HEK293 (cell line): ENCODE results near the gene OSBPL10.

Experiments
- CTCF ChIA-PET: fragments of 350-600 bp; formaldehyde crosslinking; extraction: SDS; loops from one replicate; lab custom pipeline; 2021; ENCODE audit warnings: antibody characterized with exemption; lab: Yijun Ruan, JAX
- POLR2A ChIA-PET: fragments of 300-600 bp; formaldehyde crosslinking; extraction: SDS; loops from one replicate; lab custom pipeline; 2020; ENCODE audit warnings: antibody characterized with exemption, inconsistent platforms; lab: Yijun Ruan, JAX
- H3K27ac ChIP-seq: fragments of 200-500 bp; sonication (Bioruptor generic); 2 replicates; pipeline ENCODE4 v1.5.1; 2014; ENCODE audit warnings: low read depth, low read length, control low read depth, inconsistent platforms; ENCODE audit errors: extremely low read depth
- H3K36me3 ChIP-seq, 2 experiments: fragments of 200-500 bp in 1 of 2; sonication (Bioruptor generic) in 1 of 2; 1 replicate in 1 of 2; 2 replicates in 1 of 2; pipeline ENCODE4 v1.5.1; 2014 to 2017; ENCODE audit warnings: inconsistent platforms in 2 of 2, low read length in 2 of 2; ENCODE audit not compliant: control insufficient read depth in 2 of 2, insufficient read depth in 1 of 2
- H3K4me1 ChIP-seq: fragments of 200-500 bp; sonication (Bioruptor generic); 2 replicates; pipeline ENCODE4 v1.5.1; 2014; ENCODE audit warnings: mild to moderate bottlenecking, low read length, inconsistent platforms; ENCODE audit not compliant: control insufficient read depth, insufficient read depth
- H3K4me3 ChIP-seq: 2 replicates; pipeline ENCODE4 v1.5.1; 2011; ENCODE audit warnings: low read depth, mild to moderate bottlenecking, control low read depth, low read length, moderate library complexity
- H3K9me3 ChIP-seq: fragments of 200-500 bp; sonication (Bioruptor generic); 2 replicates; pipeline ENCODE4 v1.5.1; 2014; ENCODE audit warnings: low read depth, low read length, inconsistent platforms; ENCODE audit not compliant: control insufficient read depth, insufficient read depth
- ATF2 ChIP-seq: fragments of 450-650 bp; formaldehyde crosslinking; IDR thresholded peaks from 2 replicates; pipeline ENCODE4 v1.5.1; 2016; ENCODE audit warnings: missing biosample characterization, missing genetic modification characterization, low read depth
- HOXA7 ChIP-seq: sonication (generic); formaldehyde crosslinking; IDR thresholded peaks from 2 replicates; pipeline ENCODE4 v1.8.1; 2022; ENCODE audit warnings: missing genetic modification reagents, borderline replicate concordance
- INSM2 ChIP-seq: fragments of 450-650 bp; formaldehyde crosslinking; IDR thresholded peaks from 2 replicates; pipeline ENCODE4 v1.5.1; 2016; ENCODE audit warnings: missing biosample characterization, missing genetic modification characterization
- KLF17 ChIP-seq: fragments of 450-650 bp; formaldehyde crosslinking; IDR thresholded peaks from 2 replicates; pipeline ENCODE4 v1.5.1; 2016; ENCODE audit warnings: missing biosample characterization, missing genetic modification characterization
- RBAK ChIP-seq: fragments of 450-650 bp; formaldehyde crosslinking; IDR thresholded peaks from 2 replicates; pipeline ENCODE4 v1.5.1; 2016; ENCODE audit warnings: missing biosample characterization, missing genetic modification characterization
- SALL2 ChIP-seq: fragments of 450-650 bp; formaldehyde crosslinking; IDR thresholded peaks from 2 replicates; pipeline ENCODE4 v1.5.0; 2017; ENCODE audit warnings: missing biosample characterization, mild to moderate bottlenecking, missing genetic modification characterization, borderline replicate concordance
- YY1 ChIP-seq: fragments of 450-650 bp; formaldehyde crosslinking; IDR thresholded peaks from 2 replicates; pipeline ENCODE4 v1.5.1; 2018; ENCODE audit warnings: missing biosample characterization, missing genetic modification characterization
- ZBTB17 ChIP-seq: fragments of 450-650 bp; formaldehyde crosslinking; IDR thresholded peaks from 2 replicates; pipeline ENCODE4 v1.5.1; 2016; ENCODE audit warnings: missing biosample characterization, missing genetic modification characterization
- ZNF112 ChIP-seq: fragments of 450-650 bp; formaldehyde crosslinking; IDR thresholded peaks from 2 replicates; pipeline ENCODE4 v1.5.0; 2017; ENCODE audit warnings: missing biosample characterization, missing genetic modification characterization
- ZNF121 ChIP-seq: fragments of 450-650 bp; formaldehyde crosslinking; IDR thresholded peaks from 2 replicates; pipeline ENCODE4 v1.5.1; 2016; ENCODE audit warnings: missing biosample characterization, missing genetic modification characterization
- ZNF211 ChIP-seq: fragments of 450-650 bp; formaldehyde crosslinking; IDR thresholded peaks from 2 replicates; pipeline ENCODE4 v1.5.1; 2016; ENCODE audit warnings: low read depth, missing biosample characterization, missing genetic modification characterization
- ZNF239 ChIP-seq: fragments of 450-650 bp; formaldehyde crosslinking; IDR thresholded peaks from 2 replicates; pipeline ENCODE4 v1.5.1; 2016; ENCODE audit warnings: missing biosample characterization, missing genetic modification characterization
- ZNF266 ChIP-seq: fragments of 450-650 bp; formaldehyde crosslinking; IDR thresholded peaks from 2 replicates; pipeline ENCODE4 v1.5.1; 2016; ENCODE audit warnings: missing biosample characterization, missing genetic modification characterization, low read depth
- ZNF311 ChIP-seq: fragments of 450-650 bp; formaldehyde crosslinking; IDR thresholded peaks from 2 replicates; pipeline ENCODE4 v1.5.1; 2017; ENCODE audit warnings: missing biosample characterization, missing genetic modification characterization, borderline replicate concordance
- ZNF394 ChIP-seq: fragments of 450-650 bp; formaldehyde crosslinking; IDR thresholded peaks from 2 replicates; pipeline ENCODE4 v1.5.1; 2016; ENCODE audit warnings: missing biosample characterization, missing genetic modification characterization, mild to moderate bottlenecking, moderate library complexity, borderline replicate concordance
- ZNF426 ChIP-seq: fragments of 450-650 bp; formaldehyde crosslinking; IDR thresholded peaks from 2 replicates; pipeline ENCODE4 v1.5.1; 2017; ENCODE audit warnings: missing biosample characterization, missing genetic modification characterization, mild to moderate bottlenecking, inconsistent platforms, moderate library complexity
- ZNF433 ChIP-seq: fragments of 450-650 bp; formaldehyde crosslinking; IDR thresholded peaks from 2 replicates; pipeline ENCODE4 v1.5.1; 2016; ENCODE audit warnings: missing biosample characterization, missing genetic modification characterization, low read depth
- ZNF488 ChIP-seq: fragments of 450-650 bp; formaldehyde crosslinking; IDR thresholded peaks from 2 replicates; pipeline ENCODE4 v1.5.1; 2016; ENCODE audit warnings: missing biosample characterization, missing genetic modification characterization
- ZNF610 ChIP-seq: fragments of 450-650 bp; formaldehyde crosslinking; IDR thresholded peaks from 2 replicates; pipeline ENCODE4 v1.5.1; 2016; ENCODE audit warnings: missing biosample characterization, missing genetic modification characterization, borderline replicate concordance
- ZNF629 ChIP-seq: fragments of 450-650 bp; formaldehyde crosslinking; IDR thresholded peaks from 2 replicates; pipeline ENCODE4 v1.5.1; 2017; ENCODE audit warnings: missing biosample characterization, missing genetic modification characterization
- ZNF677 ChIP-seq: fragments of 450-650 bp; IDR thresholded peaks from 2 replicates; pipeline ENCODE4 v1.5.0; 2018; ENCODE audit warnings: missing biosample characterization, mild to moderate bottlenecking, missing genetic modification characterization, moderate library complexity

Gene OSBPL10

GRCh38 chr3:31750341-31750740 is 230.7 kb downstream of the OSBPL10 start:
- H3K4me3 ChIP-seq, result no peak overlapping the region
- ChIA-PET POLR2A (no interaction called here), CTCF (interaction anchor here (0.7 kb wide), 1 partner anchor 25 kb away, joined by 3 read pairs; no protein-coding TSS in a partner anchor)
- no peak overlapping the region for H3K27ac ChIP-seq
- H3K4me1 ChIP-seq, result no peaks in the 10 kb centered on the region; the same call in none of the 2 replicates
- TF ChIP-seq ZBTB17 (tag by site-specific recombination), result no peak
- TF ChIP-seq ZNF266 (tag by site-specific recombination), result no peak
- no peak for TF ChIP-seq ZNF121 (tag by site-specific recombination)
- TF ChIP-seq HOXA7 (CRISPR knock-in tag), result no peak
- no peak for TF ChIP-seq ZNF433 (tag by site-specific recombination)
- no peak for TF ChIP-seq ZNF239 (tag by site-specific recombination)
- TF ChIP-seq RBAK (tag by site-specific recombination), result no peak
- TF ChIP-seq ZNF426 (tag by site-specific recombination), result no peak
- TF ChIP-seq INSM2 (tag by site-specific recombination), result no peak
- no peak for TF ChIP-seq ZNF629 (tag by site-specific recombination)
- TF ChIP-seq ZNF394 (tag by site-specific recombination), result no peak
- H3K9me3 ChIP-seq, result no peaks in the 10 kb centered on the region
- H3K36me3 ChIP-seq, result no peaks in the 10 kb centered on the region

- H3K9me3 ChIP-seq, result no peaks in the 10 kb centered on the region
- TF ChIP-seq ATF2 (tag by site-specific recombination) (0 out of 2 replicates have a peak, but pooled peaks have one; percentile 41), KLF17 (tag by site-specific recombination) (no peak)
- CTCF ChIA-PET, result no interaction called here
- no peak overlapping the region for H3K4me3 ChIP-seq
- H3K4me1 ChIP-seq, result no peaks in the 10 kb centered on the region; the same call in none of the 2 replicates
- no peaks in the 10 kb centered on the region for H3K36me3 ChIP-seq
- POLR2A ChIA-PET, result no interaction called here
- H3K27ac ChIP-seq, result no peak overlapping the region
Measured at GRCh38 chr3:31748933-31749295, 232.1 kb downstream of the OSBPL10 start.

GRCh38 chr3:31748281-31748932 is 232.7 kb downstream of the OSBPL10 start:
- H3K36me3 ChIP-seq, result no peaks in the 10 kb centered on the region
- no peaks in the 10 kb centered on the region; the same call in none of the 2 replicates for H3K4me1 ChIP-seq
- POLR2A ChIA-PET, result no interaction called here
- H3K4me3 ChIP-seq, result no peak overlapping the region
- CTCF ChIA-PET, result interaction anchor here (0.6 kb wide), 1 partner anchor 1744 kb away, joined by 4 read pairs; no protein-coding TSS in a partner anchor
- H3K27ac ChIP-seq, result no peak overlapping the region
- no peaks in the 10 kb centered on the region for H3K9me3 ChIP-seq
- no peak for TF ChIP-seq ZNF211 (tag by site-specific recombination)
- TF ChIP-seq ZNF610 (tag by site-specific recombination), result no peak
- no peak for TF ChIP-seq ZNF488 (tag by site-specific recombination)
- TF ChIP-seq ZNF677 (tag by site-specific recombination), result no peak
- no peak for TF ChIP-seq ZNF112 (tag by site-specific recombination)
- TF ChIP-seq YY1 (tag by site-specific recombination), result no peak
- no peak for TF ChIP-seq SALL2 (tag by site-specific recombination)
- no peak for TF ChIP-seq ZNF311 (tag by site-specific recombination)
